GM18517 (cell line): Measurements from ENCODE around the gene SNPH.
"Not testable (repeated sequence)": the region's sequence is repeated elsewhere in the genome, so short reads cannot be mapped to it uniquely, and the experiment has no call there.

ENCODE experiments used
- ATAC-seq: cut with Tn5 transposase; IDR thresholded peaks from one replicate; pipeline ENCODE4 v1.9.1; 2021; ENCODE audit warnings: mild to moderate bottlenecking, moderate library complexity; ENCODE audit not compliant: unreplicated experiment

The SNPH gene

DNA sequence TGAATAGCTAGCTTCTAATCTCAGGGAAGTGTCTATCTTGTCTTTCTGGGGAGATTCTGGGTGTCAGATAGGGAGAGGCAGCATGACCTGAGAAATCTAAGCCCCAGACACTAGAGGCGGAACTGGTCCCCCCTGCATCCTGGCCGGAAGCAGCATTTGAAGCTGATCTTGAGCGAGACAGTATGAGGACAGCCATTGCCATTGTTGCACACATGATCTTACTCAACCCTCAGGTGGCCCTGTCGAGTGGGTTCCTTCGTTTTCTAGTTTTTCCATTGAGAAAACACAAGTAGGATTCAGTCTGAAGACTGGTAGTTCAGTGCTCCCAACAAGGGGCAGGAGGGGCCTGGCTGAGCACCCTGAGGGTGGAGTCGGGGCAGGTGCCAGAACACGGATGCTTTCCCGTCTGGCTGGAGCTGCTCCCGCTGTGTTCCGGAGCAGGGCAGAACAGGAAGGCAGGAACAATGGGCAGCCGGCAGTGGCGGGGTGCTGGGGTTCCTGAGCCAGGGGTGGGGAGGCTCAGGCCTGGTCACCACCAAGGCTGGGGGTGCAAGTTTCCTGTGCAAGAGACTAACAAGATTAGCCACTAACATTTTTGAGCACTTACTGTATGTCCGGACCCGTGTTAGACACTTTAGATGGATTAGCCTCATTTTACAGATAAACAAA lies 70.7 kb downstream of the SNPH start:
- no peak for ATAC-seq

- no peak for ATAC-seq
Measured at GRCh38 chr20:1337441-1337840, 71.3 kb downstream of the SNPH start.

- ATAC-seq: no peak
Measured at GRCh38 chr20:1338096-1338495, 72.0 kb downstream of the SNPH start.

DNA sequence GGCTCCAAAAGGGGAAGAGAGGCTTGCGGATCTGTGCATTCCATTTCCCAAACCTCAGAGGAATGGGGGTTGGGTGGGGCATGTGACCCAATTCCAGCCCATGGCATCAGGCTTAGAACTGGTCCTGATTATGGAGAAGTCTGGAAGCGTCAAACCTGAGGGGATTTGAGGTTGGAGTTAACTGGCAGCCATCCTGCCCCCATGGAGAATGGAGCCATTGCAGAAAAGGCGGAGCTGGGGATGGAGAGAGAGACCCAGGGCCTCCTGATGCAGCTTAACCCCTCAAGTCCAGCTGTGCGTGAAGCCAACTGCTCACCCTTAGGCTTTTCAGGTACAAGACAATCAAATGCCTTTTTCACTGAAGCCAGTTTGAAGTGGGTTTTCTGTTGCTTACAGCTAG lies 72.7 kb downstream of the SNPH start:
- no peak for ATAC-seq

DNA sequence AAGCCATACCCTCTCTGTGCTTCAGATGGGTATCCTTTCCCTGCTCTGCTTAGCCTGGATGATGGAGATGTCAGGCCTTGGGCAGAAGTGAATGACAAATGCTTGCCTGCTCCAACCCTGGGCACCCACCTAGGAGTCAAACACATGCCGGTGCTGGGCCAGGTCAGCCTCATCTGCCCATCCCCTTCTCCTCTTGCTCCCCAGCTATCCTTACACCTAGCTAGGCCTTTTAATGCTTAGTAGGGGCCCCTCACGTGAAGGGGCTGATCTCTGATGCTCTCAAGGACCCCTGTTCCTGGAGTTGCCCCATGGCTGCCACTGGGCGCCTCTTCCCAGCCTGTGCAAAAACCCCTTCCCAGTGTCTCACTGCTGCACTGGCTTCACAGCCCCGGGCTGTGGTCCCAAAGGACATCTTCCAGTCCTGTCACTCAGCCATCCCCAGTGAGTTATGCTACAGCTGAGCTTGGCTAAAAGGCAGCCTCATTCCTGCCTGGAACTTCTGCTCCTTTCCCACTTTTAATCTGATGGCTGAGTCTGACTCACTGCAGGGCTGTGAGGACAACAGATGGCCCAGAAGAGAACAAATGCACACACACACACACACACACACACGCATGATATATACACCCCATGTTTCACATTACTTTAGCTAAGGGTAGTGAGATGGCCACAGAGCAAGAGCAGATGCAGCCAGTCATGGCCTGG lies 75.6 kb downstream of the SNPH start:
- ATAC-seq: no peak

DNA sequence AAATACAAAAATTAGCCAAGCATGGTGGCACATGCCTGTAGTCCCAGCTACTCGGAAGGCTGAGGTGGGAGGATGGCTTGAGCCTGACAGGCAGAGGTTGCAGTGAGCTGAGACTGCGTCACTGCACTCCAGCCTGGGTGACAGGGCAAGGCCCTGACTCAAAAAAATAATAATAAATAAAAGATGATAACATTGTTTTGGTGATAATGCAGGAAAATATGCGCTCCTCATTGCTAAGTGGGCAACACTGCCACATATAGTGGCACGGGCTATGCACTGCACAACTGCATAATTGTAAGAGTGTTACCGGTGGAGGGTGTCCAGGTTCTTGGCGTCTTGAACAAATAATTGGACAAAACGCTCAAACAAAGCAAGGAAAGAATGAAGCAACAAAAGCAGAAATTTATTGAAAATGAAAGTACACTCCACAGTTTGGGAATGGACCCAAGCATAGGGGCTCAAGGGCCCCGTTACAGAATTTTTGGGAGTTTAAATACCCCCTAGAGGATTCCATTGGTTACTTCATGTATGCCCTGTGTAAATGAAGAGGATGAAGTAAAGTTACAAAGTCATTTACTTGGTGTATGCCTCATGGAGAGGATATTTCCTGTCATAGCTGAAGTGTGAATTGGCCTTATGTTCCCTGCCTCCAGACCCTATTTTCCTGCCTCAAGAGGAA lies 77.5 kb downstream of the SNPH start:
- not testable (repeated sequence) for ATAC-seq

- ATAC-seq: no peak
Measured at GRCh38 chr20:1345030-1345755, 79.1 kb downstream of the SNPH start.

GRCh38 chr20:1345756-1346093 lies 79.6 kb downstream of the SNPH start:
- no peak for ATAC-seq

GRCh38 chr20:1346315-1346969 lies 80.3 kb downstream of the SNPH start:
- ATAC-seq: no peak

DNA sequence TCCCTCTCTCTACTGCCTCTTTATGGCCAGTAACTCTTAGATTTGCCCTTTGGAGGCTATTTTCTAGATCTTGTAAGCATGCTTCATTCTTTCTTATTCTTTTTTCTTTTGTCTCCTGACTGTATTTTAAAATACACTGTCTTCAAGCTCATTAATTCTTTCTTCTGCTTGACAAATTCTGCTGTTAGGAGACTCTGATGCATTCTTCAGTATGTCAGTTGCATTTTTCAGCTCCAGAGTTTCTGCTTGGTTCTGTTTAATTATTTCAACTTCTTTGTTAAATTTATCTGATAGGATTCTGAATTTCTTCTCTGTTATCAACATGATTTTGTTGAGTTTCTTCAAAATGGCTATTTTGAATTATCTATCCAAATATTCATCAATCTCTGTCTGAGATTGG lies 87.9 kb downstream of the SNPH start:
- ATAC-seq: no peak

GRCh38 chr20:1357921-1358671 lies 92.0 kb downstream of the SNPH start:
- ATAC-seq: no peak
